Omental fat pad (tissue), 4 donors: ENCODE results near the gene PALM3. TPM values are rescaled to one million over a fixed set of nuclear protein-coding genes. Genes with fewer than 3 reads are reported as not detected.
"Not testable (repeated sequence)": the region's sequence is repeated elsewhere in the genome, so short reads cannot be mapped to it uniquely, and the experiment has no call there.

Source experiments
- ATAC-seq: fragments of 150-250 bp; one replicate; pipeline ENCODE4 v1.9.1; 2016; ENCODE audit warnings: mild to moderate bottlenecking, moderate library complexity; ENCODE audit not compliant: low FRiP score
- DNase-seq: peaks from one replicate; pipeline ENCODE4 v3.0.0-alpha.2; 2019; ENCODE audit warnings: low spot score
- total RNA-seq, 4 donors: library from RNA; depleted of rRNA; stranded (reverse); fragments of >200 nt; gene quantifications; one replicate each; pipeline ENCODE4 v1.1.0, GENCODE V29; 2016
- TF ChIP-seq, protein P1 (sequence below), 3 donors: fragments of 450-650 bp; IDR thresholded peaks; one replicate each; pipeline ENCODE4 v1.5.1; 2016 to 2017; ENCODE audit warnings: antibody characterized with exemption in 3 of 3, mild to moderate bottlenecking in 3 of 3, moderate library complexity in 2 of 3

Gene PALM3
- total RNA-seq, 4 donors from 2014 or later: not detected

- DNase-seq (no peak), ATAC-seq (no peak)
- TF ChIP-seq, protein P1, sequence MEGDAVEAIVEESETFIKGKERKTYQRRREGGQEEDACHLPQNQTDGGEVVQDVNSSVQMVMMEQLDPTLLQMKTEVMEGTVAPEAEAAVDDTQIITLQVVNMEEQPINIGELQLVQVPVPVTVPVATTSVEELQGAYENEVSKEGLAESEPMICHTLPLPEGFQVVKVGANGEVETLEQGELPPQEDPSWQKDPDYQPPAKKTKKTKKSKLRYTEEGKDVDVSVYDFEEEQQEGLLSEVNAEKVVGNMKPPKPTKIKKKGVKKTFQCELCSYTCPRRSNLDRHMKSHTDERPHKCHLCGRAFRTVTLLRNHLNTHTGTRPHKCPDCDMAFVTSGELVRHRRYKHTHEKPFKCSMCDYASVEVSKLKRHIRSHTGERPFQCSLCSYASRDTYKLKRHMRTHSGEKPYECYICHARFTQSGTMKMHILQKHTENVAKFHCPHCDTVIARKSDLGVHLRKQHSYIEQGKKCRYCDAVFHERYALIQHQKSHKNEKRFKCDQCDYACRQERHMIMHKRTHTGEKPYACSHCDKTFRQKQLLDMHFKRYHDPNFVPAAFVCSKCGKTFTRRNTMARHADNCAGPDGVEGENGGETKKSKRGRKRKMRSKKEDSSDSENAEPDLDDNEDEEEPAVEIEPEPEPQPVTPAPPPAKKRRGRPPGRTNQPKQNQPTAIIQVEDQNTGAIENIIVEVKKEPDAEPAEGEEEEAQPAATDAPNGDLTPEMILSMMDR (IDR thresholded peaks at IDR 0.05): no peak
These were observed 33.0 kb downstream of the PALM3 start for GRCh38 chr19:14028901-14029300.

- DNase-seq (no peak), ATAC-seq (no peak)
- TF ChIP-seq, protein P1 (IDR thresholded peaks at IDR 0.05): no peak
These were observed 33.9 kb downstream of the PALM3 start, which contains the start of gene RLN3 for GRCh38 chr19:14027856-14028450. Gene RLN3 (plus strand): TSS chr19:14028148. CDS start chr19:14028205, 57 bp downstream.

- DNase-seq, ATAC-seq: not testable (repeated sequence)
These were observed 35.2 kb downstream of the PALM3 start for GRCh38 chr19:14026652-14027192.

DNA sequence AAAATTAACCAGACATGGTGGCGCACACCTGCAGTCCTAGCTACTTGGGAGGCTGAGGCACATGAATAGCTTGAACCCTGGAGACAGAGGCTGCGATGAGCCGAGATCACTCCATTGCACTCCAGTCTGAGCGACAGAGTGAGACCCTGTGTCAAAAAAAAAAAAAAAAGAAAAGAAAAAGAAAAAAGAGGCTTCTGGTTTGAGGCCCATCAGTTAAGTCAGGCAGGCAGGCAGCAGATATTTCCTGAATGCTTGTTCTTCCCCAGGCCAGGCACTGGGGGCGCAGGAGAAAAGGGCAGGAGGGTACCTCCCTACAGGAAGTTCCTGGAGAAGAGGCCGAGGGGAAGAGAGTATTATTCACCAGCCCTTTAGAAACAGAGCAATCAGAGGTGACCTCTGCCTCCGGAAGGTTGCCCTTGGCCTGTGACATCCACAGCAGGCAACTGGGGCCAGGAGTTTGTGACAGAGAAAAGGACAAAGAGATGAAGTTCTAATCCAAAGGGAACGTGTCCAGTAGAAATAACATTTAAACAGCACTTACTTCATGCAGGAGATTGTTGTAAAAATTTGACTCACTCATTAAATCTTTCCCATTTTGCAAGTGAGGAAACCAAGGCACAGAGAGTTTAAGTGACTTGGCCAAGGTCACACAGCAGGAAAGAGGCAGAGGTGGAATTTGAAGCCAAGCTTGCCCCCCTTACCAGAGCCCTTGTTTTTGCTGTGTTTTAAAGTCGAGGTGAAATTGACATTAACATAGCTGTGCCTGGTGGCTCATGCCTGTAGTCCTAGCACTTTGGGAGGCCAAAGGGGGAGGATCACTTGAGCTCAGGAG lies 38.3 kb downstream of the PALM3 start:
- TF ChIP-seq, protein P1 (IDR thresholded peaks at IDR 0.05): no peak
- no peak for DNase-seq
- no peak for ATAC-seq

GRCh38 chr19:14022469-14022868 lies 39.4 kb downstream of the PALM3 start:
- TF ChIP-seq, protein P1 (IDR thresholded peaks at IDR 0.05): no peak
- ATAC-seq: no peak
- no peak for DNase-seq

GRCh38 chr19:14021474-14021873 lies 40.4 kb downstream of the PALM3 start:
- no peak for DNase-seq
- TF ChIP-seq, protein P1 (IDR thresholded peaks at IDR 0.05): no peak
- ATAC-seq: no peak

DNA sequence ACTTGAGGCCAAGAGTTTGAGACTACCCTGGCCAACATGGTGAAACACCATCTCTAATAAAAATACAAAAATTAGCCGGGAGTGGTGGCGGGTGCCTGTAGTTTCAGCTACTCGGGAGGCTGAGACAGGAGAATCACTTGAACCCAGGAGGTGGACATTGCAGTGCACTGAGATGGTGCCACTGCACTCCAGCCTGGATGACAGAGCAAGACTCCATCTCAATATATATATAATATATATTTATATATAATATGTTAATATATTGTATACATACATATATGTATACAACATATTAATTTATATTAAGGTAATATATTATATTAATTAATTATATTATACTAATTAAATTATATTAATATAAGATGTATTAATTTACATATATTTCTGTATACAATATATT lies 42.1 kb downstream of the PALM3 start:
- ATAC-seq, DNase-seq: not testable (repeated sequence)

DNA sequence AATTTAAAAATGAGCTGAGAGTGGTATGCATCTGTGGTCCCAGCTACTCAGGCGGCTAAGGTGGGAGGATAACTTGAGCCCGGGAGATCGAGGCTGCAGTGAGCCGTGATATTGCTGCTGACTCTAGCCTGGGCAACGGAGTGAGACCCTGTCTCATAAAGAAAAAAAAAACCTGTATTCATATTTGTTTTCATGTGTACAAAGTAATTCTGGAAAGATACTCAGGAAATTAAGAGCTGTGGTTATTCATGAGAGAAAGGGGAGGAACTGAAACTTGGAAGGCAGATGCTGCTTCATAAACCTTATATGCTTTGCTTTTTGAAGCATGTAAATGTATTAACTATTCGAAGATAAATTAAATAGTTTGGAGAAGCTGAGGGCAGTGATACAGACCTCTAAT lies 42.8 kb downstream of the PALM3 start:
- TF ChIP-seq, protein P1 (IDR thresholded peaks at IDR 0.05): no peak
- no peak for DNase-seq
- ATAC-seq: no peak
